GM21447 (cell line): Measurements from ENCODE around the gene SEC23IP.

Source experiments
- ATAC-seq: cut with Tn5 transposase; IDR thresholded peaks from one replicate; pipeline ENCODE4 v1.9.1; 2021; ENCODE audit not compliant: unreplicated experiment

Gene SEC23IP

DNA sequence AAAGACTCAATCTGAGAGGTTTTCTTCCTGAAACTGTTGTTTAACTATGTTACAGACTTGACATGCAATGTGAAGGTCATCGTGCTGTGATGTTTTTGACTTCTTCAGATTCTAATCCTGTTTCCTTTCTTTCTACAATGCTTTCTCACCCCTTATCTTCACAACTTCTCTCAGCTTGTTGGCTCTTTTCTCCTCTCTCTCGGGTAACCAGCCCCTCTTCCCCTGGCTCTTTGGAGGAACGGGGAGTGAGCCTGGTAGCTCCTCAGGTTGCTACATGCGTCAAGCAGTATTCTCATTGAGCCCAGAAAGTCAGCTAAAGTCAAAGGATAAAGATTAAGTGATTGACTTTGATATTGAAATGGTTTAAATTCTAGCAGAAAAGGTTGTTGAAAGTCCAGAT is 40.1 kb downstream of the SEC23IP start:
- ATAC-seq: no peak

DNA sequence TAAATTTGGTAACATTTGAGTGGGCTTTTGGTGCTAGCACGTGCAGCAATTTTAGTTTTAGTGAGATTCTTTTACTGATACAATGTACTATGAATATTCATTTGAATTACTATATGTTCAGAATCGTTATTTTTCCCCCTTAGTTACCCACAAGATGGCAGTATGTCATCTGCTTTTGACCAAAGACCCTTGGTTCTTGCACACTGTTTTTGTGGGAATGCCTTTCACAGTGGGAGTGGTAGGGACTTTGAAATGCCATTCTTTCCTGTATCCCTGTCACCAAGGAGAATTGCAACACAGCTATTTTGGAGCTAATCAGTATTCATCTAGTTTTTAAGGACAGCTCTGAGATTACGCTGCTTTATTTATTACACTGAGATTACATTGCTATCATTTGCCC is 40.6 kb downstream of the SEC23IP start:
- no peak for ATAC-seq

DNA sequence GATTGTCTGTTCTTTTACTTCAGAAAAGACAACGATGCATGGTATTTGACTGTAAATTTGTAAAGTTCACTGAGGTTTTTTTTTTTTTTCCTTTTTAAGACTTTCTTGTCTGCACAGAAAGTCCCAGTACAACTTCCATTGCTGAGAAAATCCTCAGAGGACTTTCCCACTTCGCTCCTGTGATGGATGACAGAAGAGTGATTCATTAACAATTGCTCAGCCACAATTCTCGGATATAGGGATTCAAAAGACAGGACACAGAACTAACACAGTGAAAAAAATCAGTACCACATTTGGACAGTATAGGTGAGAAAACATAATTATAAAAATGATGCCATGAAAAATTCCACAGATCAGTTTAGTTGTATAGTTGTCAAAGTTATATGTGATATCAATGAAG is 48.0 kb downstream of the SEC23IP start:
- ATAC-seq: no peak

DNA sequence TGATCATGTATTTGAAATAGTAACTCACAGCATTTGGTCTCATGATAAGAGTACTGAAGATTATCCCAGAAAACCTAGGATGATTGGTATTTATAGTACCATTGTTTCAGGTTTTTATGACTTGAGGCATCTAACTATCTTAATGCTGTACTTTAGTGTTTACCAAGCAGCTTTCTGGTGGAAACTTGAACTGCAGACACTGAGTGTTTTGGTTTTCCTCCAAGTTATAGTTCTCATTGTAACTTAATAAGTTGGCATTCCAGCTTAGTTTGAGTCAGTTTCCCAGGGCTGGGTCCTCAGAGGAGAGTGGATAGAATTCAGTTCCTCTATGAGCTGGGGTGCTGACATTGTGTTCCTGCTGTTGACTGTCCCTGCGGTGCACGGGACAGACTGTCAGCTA is 50.4 kb downstream of the SEC23IP start:
- ATAC-seq: no peak

DNA sequence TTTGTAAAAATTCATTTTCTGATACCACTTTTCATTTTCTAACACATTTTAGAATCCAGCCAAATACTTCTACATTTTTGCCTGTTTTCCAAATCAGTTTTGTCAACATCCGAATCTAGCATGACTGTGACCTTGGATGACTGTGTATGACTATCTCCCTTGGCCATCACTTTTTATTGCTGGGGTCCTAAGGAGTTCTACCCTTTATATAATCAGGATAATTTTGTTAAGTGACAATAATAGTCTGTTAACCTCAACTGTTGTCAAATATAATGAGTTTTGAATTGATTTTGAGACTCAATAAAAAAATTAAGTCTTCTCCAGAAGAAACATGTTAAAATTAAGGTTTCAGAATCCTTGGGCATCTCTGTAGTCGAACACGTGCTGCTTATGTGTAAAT is 53.3 kb downstream of the SEC23IP start:
- ATAC-seq: no peak

DNA sequence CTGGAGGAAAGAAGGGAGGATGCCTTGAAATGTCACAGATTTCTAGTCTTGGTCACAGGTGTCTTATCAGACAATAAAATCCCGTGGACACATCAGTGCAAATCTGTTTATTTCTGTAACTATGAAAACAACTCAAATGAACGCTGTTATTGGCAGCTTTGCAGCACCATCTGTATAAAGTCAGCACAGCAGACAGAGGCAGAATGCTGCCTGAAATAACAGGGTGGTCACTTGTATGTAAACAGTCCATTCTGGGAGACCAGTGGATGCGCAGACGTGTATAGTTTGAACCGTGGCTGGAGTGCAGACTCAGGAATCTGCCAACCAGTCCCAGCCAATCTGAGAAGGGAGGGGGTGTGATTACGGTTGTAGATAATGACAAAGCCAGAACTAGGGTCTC is 54.8 kb downstream of the SEC23IP start:
- ATAC-seq: no peak

DNA sequence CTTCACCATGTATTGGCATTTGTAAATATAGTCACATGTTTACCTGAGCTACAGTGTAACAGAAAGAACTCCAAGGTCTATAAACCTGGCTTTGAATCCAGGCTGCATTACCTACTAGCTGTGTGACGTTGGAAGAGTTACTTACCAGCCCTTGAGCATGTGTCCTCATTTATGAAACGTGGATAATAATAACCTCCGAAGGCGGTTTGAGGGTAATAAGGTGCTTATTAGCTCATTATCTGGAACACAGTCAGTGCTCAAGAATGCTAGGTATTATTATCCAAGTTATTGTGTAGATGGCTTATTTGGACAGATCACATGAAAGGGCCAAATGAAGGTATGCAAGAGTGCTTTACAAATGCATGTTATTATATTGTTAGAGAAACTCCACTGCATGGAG is 64.9 kb downstream of the SEC23IP start:
- no peak for ATAC-seq

DNA sequence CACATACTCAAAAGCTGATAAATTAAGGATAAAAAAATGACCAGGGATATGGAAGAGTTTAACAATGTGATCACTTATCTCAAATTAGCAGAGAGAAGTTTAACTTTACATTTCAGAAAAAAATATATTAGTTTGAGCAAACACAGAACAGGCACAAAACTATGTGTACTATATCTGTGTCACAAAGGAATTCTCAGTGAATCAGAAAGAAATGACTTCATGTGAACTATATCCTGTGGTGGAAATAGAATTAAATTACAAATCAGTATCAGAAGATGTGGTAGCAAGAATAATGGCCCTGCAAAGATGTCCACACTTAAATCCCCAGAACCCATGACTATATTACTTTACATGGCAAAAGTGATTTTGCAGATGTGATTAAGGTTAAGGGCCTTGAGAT is 70.3 kb downstream of the SEC23IP start:
- ATAC-seq: no peak

DNA sequence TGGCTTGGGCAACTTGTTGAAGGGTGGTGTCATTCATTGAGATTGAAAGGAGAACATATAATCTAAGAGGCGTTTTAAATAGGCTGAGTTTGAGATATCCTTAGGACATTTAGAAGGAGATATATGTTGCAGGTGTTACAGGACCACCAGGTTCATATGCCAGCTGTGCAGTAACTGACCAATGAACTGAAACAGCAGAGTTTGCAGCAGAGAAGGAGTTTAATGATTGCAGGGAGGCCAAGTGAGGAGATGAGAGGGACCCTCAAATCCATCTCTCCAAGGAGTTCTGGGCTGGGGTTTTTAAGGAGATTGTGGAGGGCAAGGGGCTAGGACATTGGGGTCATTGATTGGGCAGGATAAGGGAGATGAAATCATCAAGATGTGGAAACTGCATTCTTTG is 74.5 kb downstream of the SEC23IP start:
- ATAC-seq: no peak

DNA sequence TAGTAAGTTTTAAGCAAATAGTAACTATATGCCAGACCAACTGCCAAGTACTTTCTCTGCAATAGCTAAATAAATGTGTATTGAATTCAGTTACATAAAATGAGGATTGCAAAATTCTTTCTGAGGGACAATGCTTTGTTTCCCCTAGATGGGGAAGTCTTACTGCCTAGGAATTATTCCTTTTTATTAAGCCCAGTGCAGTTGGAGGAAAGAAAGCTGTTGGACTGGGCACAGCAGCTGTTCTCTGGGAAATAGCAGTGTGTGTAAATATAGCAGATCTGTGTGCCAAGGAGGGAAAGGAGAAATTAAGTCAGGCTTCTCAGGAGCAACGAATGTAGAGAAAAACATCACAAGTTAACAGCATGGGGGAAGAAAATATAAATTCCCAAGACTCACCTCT is 77.1 kb downstream of the SEC23IP start:
- no peak for ATAC-seq

DNA sequence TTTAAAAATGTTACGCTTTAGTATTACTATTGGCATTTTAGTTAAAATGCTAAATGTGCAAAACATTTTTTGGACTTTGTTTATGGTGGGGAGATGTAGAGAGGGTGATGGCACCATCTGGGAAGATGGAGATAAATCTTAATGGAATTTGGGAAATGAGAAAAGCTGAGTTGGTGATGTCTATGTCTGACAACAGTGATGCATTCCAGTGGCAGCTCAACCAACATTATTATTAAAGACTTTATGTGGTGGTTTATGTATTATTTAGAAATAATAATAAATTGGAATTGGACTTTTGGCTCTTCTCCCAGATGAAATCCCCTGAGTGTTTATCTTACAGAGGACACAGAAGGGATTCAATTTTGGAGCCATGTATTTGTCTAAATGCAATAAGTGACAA is 77.6 kb downstream of the SEC23IP start:
- no peak for ATAC-seq

DNA sequence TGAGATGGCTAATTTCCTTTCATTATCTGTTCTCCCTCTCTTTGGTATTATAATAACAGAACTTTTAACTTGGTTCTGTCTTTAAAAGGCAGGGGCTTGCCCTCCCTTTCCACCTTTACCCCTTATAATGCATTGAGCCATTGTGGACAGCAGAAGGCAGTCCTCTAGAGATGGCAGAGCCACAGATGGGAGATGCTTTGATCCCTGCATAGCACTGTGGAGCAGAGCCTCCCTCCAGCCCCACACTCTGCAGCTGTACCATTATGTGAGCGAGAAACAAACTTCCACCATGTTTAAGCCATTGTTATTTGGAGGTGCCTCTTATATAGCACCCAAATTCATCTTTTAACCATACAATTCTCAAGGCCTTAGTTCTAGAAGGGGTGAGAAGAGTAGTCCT is 78.4 kb downstream of the SEC23IP start:
- no peak for ATAC-seq

DNA sequence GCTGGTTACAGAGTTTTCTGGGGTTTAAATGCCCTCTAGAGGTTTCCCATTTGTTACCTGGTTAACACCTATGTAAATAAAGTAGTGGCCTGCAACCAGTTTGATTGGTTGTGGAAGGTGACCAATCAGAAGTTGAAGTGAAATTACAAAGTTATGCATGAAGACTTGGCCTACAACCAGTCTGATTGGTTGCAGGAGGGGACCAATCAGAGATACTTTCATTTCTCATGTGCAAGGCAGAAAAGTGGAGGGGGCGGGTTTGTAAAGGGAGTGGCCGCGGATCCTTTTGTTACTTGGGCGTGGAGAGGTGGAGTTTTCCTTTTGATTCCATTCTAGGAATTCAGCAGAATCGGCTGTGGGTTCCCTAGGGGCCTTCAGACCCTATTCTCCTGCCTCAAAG is 80.8 kb downstream of the SEC23IP start:
- ATAC-seq: no peak

DNA sequence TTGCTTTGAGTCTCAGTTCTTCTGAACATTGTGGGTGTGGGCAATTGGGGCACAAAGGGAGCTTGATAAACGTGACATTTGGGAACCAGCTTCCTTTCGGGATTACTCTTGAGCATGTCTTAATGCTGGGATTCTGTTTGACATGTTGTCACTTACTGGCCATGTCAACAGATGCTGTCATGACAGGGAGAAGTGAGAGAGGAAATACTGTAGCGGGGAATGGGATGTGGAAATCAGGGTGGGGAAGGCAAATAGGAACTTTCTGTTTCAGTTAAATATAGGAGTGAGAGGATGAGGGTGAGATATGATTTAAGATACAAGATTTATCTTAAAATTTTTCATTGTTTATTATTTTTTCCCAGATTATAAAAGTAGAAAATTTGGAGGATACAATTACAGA is 83.9 kb downstream of the SEC23IP start:
- no peak for ATAC-seq

DNA sequence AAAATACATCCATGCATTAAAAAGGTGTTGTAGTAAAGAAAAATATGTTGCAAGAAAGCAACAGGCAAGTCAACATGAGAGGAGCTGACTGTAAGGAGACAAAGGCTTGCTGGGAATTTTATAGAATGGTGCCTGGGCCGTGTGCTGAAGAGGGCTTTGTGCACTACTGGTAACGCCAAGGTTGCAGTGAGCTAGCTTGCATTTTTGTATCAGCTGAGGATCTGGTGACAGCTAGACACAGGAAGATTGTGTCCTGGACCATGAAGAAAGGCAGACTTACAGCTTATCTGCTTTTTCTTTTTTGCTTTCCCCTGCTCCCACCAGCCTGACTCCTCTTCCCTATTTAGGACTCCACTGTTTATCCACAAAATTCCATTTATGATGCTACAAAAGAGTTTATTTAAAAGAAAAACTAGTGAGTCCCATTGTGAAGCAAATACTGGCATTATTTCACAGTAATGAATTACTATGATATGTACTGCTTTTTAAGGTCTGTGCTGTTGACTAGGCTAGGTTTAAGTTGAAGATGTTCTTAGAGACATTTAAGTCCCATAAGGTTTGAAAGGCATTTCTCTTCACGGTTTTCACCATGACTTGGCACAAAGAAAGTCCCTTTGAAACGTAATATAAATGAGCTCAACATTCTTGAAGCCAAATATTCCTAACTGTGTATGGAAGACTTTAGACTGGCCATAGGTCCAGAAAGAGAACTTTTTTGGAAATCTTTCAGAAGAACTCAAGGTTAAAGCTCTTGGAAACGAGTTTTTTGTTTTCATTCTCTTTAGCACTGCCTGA is 88.6 kb downstream of the SEC23IP start:
- no peak for ATAC-seq

DNA sequence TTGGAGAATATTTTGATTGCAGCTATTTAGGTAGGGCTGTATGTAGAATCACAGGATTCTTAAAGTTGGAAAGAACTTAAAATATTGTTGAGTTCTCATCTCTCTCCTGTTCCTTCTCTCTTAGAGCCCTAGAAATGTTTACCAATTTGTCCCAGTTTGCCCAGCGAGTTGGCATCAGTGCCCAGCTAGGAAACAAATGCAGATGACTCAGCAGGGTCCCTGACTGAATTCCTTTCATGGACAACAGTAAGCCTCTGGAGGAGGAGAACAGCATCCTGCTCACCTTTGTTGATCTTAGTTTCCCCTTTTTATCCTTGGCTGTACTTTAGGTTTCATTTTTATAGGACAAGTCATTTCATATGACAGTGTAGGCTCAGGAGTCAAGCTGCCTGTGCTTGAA is 89.3 kb downstream of the SEC23IP start:
- no peak for ATAC-seq

DNA sequence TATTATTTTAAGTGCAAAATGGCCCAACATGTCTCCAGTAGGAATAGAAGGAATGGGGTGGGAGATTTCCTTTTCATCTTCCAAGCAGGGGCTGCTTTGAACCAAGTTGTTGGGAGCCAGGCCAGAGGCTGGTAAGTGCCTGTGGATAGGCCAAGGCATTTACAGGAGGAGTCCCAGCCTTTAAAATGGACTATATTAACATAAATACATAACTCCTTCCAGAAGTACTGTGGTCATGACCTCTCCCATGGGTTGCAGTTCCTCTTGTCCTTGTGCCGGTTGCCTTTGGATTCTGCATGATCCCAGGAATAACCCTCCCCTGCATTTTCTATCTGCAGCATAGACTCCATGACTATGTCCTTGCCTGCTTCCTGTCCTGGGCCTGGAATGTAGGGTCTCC is 95.8 kb downstream of the SEC23IP start:
- no peak for ATAC-seq

DNA sequence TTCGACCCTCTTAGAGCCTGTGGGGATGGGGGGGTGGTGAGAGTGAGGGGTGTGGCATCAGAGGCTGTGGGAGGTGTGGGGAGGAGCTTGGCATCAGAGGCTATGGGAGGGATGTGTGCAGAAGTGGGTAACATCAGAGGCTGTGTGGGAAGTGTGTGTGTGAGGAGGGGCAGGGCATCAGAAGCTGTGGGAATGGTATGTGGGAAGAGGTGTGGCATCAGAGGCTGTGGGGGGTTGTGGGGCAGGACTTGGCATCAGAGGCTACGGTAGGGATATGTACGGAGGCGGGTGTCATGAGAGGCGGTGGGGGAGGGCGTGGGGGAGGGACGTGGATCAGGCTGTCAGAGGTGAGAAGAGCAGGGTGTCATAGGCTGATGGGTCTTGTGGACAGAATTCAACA is 97.4 kb downstream of the SEC23IP start:
- ATAC-seq: no peak

DNA sequence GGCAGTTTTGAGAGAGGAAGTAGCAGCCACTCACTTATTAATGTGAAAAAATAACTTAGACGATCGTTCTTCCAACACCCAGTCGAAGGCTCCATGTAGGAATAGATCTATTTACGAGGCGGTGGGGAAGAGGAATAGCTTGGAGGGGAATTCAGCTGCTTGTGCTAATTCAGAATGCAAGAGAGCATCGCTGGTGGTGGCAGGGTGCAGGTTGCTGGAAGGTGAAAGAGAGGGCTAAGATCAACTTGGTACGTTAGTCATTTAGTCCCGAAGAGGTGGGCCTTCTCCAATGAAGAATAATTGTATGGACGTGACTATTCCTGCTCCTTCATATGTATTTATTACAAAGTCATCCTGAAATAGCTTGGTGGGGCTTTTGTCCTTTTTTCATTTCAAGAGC is 98.5 kb downstream of the SEC23IP start:
- ATAC-seq: no peak

DNA sequence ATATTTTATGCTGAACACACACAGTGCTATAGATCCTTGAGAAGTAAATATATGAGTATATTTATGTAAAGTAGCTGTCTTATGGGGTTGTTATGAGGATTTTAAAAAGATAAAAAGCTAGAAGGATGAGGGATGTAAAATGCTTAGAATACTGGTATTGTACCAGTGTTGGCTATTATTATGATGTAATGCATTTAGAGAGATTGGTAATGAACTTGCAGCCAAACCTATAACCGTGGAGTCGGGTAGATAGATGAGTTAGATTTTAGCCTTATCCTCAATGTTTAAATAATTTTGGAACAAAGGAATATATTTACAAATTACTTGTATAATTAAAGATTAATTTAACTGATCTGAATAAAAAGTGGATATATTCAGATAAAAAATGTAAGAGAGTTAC is 99.3 kb downstream of the SEC23IP start:
- no peak for ATAC-seq
